Retinal pigment epithelial cell (primary cell): ENCODE data around the gene TRPC4AP.
"Not testable (repeated sequence)": the region's sequence is repeated elsewhere in the genome, so short reads cannot be mapped to it uniquely, and the experiment has no call there.

Experiments
- DNase-seq: peaks from one replicate; pipeline ENCODE4 v3.0.0-alpha.2; 2010; ENCODE audit warnings: low read depth
- H3K4me3 ChIP-seq: 2 replicates; pipeline ENCODE4 v1.5.1; 2011; ENCODE audit warnings: mild to moderate bottlenecking, low read length, control low read depth, moderate library complexity
- TF ChIP-seq, protein P1 (sequence below): conservative IDR thresholded peaks from 2 replicates; pipeline ENCODE4 v1.5.1; 2011; ENCODE audit warnings: low read depth, low read length, control low read depth, inconsistent platforms

Gene TRPC4AP

DNA sequence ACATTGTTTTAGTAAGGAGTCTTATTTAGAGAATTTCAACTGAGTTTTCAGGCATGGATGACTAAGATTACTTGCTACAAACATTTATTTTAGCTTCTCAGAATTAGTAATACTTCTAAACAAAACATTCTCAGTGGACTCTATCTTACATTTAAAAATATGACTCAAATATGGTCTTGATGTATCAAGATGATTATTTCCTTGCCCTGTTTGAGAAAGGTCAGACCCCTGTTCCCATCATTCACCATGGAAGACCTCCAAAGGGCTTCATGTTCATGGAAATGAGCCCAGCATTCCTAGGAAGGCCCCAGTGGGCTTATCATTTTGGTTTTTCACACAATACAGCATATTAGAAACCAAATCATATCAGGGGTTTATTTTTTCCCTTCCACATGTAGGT is 24.6 kb upstream of the TRPC4AP start:
- no peak overlapping the region for H3K4me3 ChIP-seq
- DNase-seq, result no peak
- TF ChIP-seq, protein P1, sequence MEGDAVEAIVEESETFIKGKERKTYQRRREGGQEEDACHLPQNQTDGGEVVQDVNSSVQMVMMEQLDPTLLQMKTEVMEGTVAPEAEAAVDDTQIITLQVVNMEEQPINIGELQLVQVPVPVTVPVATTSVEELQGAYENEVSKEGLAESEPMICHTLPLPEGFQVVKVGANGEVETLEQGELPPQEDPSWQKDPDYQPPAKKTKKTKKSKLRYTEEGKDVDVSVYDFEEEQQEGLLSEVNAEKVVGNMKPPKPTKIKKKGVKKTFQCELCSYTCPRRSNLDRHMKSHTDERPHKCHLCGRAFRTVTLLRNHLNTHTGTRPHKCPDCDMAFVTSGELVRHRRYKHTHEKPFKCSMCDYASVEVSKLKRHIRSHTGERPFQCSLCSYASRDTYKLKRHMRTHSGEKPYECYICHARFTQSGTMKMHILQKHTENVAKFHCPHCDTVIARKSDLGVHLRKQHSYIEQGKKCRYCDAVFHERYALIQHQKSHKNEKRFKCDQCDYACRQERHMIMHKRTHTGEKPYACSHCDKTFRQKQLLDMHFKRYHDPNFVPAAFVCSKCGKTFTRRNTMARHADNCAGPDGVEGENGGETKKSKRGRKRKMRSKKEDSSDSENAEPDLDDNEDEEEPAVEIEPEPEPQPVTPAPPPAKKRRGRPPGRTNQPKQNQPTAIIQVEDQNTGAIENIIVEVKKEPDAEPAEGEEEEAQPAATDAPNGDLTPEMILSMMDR, result no peak

DNA sequence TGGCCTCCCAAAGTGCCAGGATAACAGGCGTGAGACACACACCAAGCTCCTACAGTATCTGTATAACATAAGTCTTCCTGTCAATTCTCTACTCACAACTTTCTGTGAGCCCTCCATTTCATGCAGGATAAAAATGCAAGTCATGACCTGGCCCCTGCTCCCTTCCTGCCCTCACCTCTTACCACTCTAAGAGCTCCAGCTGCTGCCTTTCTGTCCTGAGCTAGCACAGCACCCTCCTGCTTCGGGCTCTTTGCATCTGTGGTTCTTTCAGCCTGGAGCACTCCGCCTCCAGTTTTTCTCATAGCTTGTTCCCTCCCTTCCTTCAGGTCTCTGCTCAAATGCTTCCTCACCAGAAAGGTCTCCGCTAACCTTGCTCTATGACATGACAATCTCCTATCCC is 23.7 kb upstream of the TRPC4AP start:
- no peak overlapping the region for H3K4me3 ChIP-seq
- TF ChIP-seq, protein P1, result no peak
- no peak for DNase-seq

DNA sequence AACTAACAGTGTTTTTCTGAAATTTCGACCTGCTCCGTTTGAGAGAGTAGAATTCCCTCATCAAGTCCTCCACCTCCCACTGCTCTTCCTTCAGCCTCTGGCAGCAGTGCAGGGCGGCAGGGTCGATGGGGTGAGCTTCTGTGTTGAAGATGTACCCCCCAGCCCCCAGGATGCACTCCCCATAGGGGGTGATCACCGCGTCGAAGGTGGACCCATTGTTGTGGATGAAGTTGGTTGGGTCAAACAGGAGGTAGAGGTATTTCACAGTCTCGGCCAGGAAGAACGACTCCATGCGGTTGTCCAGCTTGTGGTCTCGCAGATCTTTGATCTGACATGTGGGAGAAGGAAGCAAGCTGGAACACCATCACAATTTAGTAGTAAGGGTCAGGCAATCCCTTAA is 23.0 kb upstream of the TRPC4AP start:
- TF ChIP-seq, protein P1, result no peak
- DNase-seq, result no peak
- H3K4me3 ChIP-seq, result no peak overlapping the region

DNA sequence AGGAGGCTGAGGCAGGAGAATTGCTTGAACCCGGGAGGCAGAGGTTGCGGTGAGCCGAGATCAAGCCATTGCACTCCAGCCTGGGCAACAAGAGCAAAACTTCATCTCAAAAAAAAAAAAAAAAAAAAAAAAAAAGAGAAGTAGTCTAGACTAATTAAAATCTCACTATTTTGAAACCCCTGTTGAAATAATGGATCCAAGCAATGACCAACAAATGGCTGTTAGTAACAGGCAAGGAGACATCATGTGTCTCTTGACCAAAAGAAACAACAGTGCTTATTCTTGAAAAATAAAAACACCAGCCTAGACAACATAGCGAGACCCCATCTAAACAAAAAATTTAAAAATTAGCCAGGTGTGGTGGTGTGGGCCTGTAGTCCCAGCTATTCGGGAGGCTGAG is 19.7 kb upstream of the TRPC4AP start:
- H3K4me3 ChIP-seq, DNase-seq: not testable (repeated sequence)

DNA sequence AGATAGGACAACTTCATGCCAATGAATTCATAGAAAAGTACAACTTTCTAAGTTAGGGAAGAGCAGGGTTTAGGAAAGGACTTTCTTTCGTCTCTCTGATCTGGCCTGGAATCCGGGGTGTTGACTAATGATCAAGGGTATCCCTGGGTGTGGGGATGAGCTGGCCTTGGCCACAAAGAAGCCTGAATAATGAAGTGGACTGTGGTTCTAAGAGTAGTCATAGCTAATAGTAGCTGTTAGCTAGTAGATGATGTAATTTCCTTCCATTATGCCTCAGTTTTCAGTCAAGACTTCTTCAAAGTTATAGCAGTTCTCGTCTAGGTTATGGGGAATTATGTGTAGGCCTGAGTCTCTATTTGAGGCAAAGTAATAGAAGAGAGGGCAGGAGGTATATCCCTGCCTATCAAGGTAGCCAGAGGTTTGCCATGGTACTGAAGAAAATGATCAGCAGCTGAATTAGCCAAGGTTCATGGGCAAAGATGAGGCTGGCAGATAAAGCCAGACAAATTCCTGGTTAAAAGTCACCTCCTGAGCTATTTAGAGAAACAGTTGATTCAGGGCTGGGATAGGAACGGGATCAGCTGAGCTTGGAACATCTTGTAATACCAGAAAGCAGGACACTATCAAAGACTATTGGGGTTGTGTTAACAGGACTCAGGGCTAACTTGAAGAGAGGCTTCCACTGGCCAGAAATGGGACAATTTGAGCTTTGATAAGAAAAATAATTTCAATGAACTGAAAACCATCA is 18.7 kb upstream of the TRPC4AP start:
- TF ChIP-seq, protein P1, result no peak
- H3K4me3 ChIP-seq, result no peak overlapping the region
- no peak for DNase-seq

DNA sequence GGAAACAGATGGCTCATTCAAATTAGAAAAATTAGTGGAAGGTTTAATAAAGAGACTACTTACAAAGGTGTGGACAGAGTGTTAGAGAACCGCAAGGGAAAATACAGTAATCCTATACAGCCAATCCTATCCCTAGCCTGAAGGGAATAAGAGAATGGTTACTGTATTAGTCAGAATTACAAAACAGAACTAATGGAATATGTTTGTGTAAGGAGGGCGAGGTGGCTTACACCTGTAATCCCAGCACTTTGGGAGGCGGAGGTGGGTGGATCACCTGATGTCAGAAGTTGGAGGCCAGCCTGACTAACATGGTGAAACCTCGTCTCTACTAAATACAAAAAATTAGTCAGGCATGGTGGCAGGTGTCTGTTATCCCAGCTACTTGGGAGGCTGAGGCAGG is 16.3 kb upstream of the TRPC4AP start:
- DNase-seq, result no peak
- no peak overlapping the region for H3K4me3 ChIP-seq
- TF ChIP-seq, protein P1, result no peak

DNA sequence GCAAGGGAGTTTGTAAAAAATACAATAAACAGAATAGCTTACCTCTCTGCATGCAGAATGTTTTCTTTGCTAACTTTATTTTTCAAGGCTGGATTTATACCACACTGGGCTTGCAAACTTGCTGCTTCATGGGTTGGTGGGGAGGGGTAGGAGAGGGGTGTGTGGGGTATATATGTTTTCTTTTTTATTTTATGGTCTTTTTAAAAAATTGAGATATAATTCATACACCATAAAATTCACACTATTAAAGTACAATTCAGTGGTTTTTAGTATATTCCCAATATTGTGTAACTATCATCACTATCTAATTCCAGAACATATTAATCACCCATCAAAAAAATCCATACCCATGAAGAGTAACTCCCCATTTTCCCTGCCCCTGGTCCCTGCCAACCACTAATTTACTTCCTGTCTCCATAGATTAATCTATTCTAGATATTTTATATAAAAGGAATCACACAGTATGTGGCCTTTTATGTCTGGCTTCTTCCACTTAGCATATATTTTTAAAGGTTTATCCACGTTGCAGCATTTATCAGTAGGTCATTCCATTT is 14.3 kb upstream of the TRPC4AP start:
- no peak overlapping the region for H3K4me3 ChIP-seq
- no peak for DNase-seq
- TF ChIP-seq, protein P1, result no peak
